Natural killer cell (primary cell): ENCODE measurements around the gene COX14. TPM values are rescaled to one million over a fixed set of nuclear protein-coding genes. Genes with fewer than 3 reads are reported as not detected.

Source experiments
- ATAC-seq, 3 donors: fragments of 150-1000 bp in 2 of 3; fragments of 200-7000 bp in 1 of 3; cut with Tn5 transposase; 1 replicate in 1 of 3; 2 replicates in 2 of 3; pipeline ENCODE4 v1.10.0; 2021; ENCODE audit warnings: mild to moderate bottlenecking in 2 of 3, moderate library complexity in 2 of 3
- DNase-seq, 2 donors: peaks; one replicate each; pipeline versions ENCODE4 v3.0.0 to v3.0.0-alpha.2; 2013 to 2021; ENCODE audit warnings: mixed read lengths in 1 of 2
- H3K27ac ChIP-seq: one replicate; pipeline ENCODE4 v1.5.1; 2013; ENCODE audit warnings: mild to moderate bottlenecking, low read length
- H3K27me3 ChIP-seq: one replicate; pipeline ENCODE4 v1.6.1; 2013; ENCODE audit warnings: low read length; ENCODE audit not compliant: control insufficient read depth, insufficient read depth
- H3K36me3 ChIP-seq: one replicate; pipeline ENCODE4 v1.6.1; 2013; ENCODE audit warnings: low read length; ENCODE audit not compliant: control insufficient read depth, insufficient read depth
- H3K4me1 ChIP-seq: one replicate; pipeline ENCODE4 v1.6.1; 2013; ENCODE audit warnings: low read length; ENCODE audit not compliant: control insufficient read depth, insufficient read depth
- H3K4me3 ChIP-seq: one replicate; pipeline ENCODE4 v1.5.1; 2013; ENCODE audit warnings: low read length
- H3K9me3 ChIP-seq: one replicate; pipeline ENCODE4 v1.6.1; 2013; ENCODE audit warnings: low read length; ENCODE audit not compliant: control insufficient read depth, insufficient read depth
- H3K27ac Mint-ChIP-seq, 2 donors: one replicate each; pipeline ENCODE4 v1.8.0; 2022; ENCODE audit warnings: mild to moderate bottlenecking in 2 of 2, mixed read lengths in 2 of 2, moderate library complexity in 1 of 2
- H3K27me3 Mint-ChIP-seq, 2 donors: one replicate each; pipeline ENCODE4 v1.8.0; 2022; ENCODE audit warnings: low read depth in 2 of 2, mixed read lengths in 2 of 2
- H3K36me3 Mint-ChIP-seq: one replicate; pipeline ENCODE4 v1.8.0; 2022; ENCODE audit warnings: mixed read lengths
- H3K4me1 Mint-ChIP-seq, 2 donors: one replicate each; pipeline ENCODE4 v1.8.0; 2022; ENCODE audit warnings: mixed read lengths in 2 of 2
- H3K4me3 Mint-ChIP-seq: one replicate; pipeline ENCODE4 v1.8.0; 2022; ENCODE audit warnings: mild to moderate bottlenecking, moderate library complexity, mixed read lengths
- H3K9me3 Mint-ChIP-seq, 2 donors: one replicate each; pipeline ENCODE4 v1.8.0; 2022; ENCODE audit warnings: mixed read lengths in 2 of 2
- CTCF ChIP-seq: fragments of 200-600 bp; IDR thresholded peaks from one replicate; pipeline ENCODE4 v1.8.0; 2022; ENCODE audit warnings: antibody characterized with exemption
- WGBS: methylation state at CpG from one replicate; pipeline ENCODE4 v1.1.7; 2013; ENCODE audit warnings: missing lambda C conversion rate; ENCODE audit not compliant: insufficient coverage; 5-methylcytosine and 5-hydroxymethylcytosine counted together
- intact Hi-C: fragments of 100-400 bp; cut with micrococcal nuclease; formaldehyde crosslinking; loops from one replicate; pipeline ENCODE4 v1.14.2; 2022
- total RNA-seq, 4 donors: library from RNA; stranded (reverse); fragments of 120-200 nt in 1 of 4; gene quantifications; one replicate each; pipeline versions ENCODE4 v1.2.3 to v1.2.4, GENCODE V29; 2013 to 2022

COX14 gene
- total RNA-seq, 3 donors from 2014 or later (not counting 1 experiment from before 2014, with no cell fraction given), result 32.8 to 42.6 (median 36.7) TPM

- DNase-seq, result no peak
- peak overlapping the region; percentile 26 for H3K4me3 ChIP-seq
- Mint-ChIP-seq H3K27ac (peak overlapping the region; percentile 89 to 96), H3K4me3 (peak overlapping the region; percentile 99), H3K4me1 (peaks cover 28 to 32% of the 10 kb centered on the region in 2 donors), H3K27me3 (no peaks in the 10 kb centered on the region), H3K9me3 (no peaks in the 10 kb centered on the region), H3K36me3 (no peaks in the 10 kb centered on the region)
- ATAC-seq, result no peak
- no peaks in the 10 kb centered on the region for H3K9me3 ChIP-seq
- H3K27ac ChIP-seq, result peak overlapping the region; percentile 93
- intact Hi-C loops, result loop anchor here (1.0 to 5.0 kb wide), 3 partner anchors 26 to 369 kb away; partner anchors contain the start of genes RACGAP1, SMARCD1 and TMBIM6
- 16% methylated on average over 19 of the region's 19 CpGs for WGBS
- H3K36me3 ChIP-seq, result peaks cover 5% of the 10 kb centered on the region
- H3K4me1 ChIP-seq, result peaks cover 33% of the 10 kb centered on the region
- no peaks in the 10 kb centered on the region for H3K27me3 ChIP-seq
- no peak for TF ChIP-seq CTCF
Observed at GRCh38 chr12:50111395-50111692, 692 bp upstream of the COX14 start.

GRCh38 chr12:50112456-50113218 is 601 bp downstream of the COX14 start:
- Mint-ChIP-seq H3K27ac (peak overlapping the region; percentile 89 to 96), H3K4me3 (peak overlapping the region; percentile 99), H3K36me3 (no peaks in the 10 kb centered on the region), H3K27me3 (no peaks in the 10 kb centered on the region), H3K9me3 (no peaks in the 10 kb centered on the region), H3K4me1 (peaks cover 28 to 44% of the 10 kb centered on the region in 2 donors)
- H3K27ac ChIP-seq, result peak overlapping the region; percentile 93
- H3K9me3 ChIP-seq, result no peaks in the 10 kb centered on the region
- peaks cover 12% of the 10 kb centered on the region for H3K36me3 ChIP-seq
- no peak for TF ChIP-seq CTCF
- WGBS, result 19% methylated on average over 26 of the region's 26 CpGs
- H3K27me3 ChIP-seq, result no peaks in the 10 kb centered on the region
- intact Hi-C loops, result loop anchor here (1.0 to 5.0 kb wide), 2 partner anchors 55 to 370 kb away; partner anchors contain the start of genes CERS5 and TMBIM6
- H3K4me3 ChIP-seq, result peak overlapping the region; percentile 97
- peaks cover 33% of the 10 kb centered on the region for H3K4me1 ChIP-seq
- ATAC-seq (no peak), DNase-seq (no peak)

GRCh38 chr12:50117057-50117622 is 5.1 kb downstream of the COX14 start:
- Mint-ChIP-seq H3K4me1 (peaks cover 37 to 47% of the 10 kb centered on the region in 2 donors), H3K27me3 (no peaks in the 10 kb centered on the region), H3K9me3 (no peaks in the 10 kb centered on the region), H3K27ac (peak overlapping the region in 1 of 2 donors; percentile 31), H3K4me3 (no peak overlapping the region), H3K36me3 (no peaks in the 10 kb centered on the region)
- H3K9me3 ChIP-seq, result no peaks in the 10 kb centered on the region
- no peaks in the 10 kb centered on the region for H3K27me3 ChIP-seq
- no peak overlapping the region for H3K27ac ChIP-seq
- DNase-seq, result no peak
- TF ChIP-seq CTCF, result no peak
- WGBS, result 94% methylated on average over 6 of the region's 6 CpGs
- peaks cover 19% of the 10 kb centered on the region for H3K4me1 ChIP-seq
- H3K4me3 ChIP-seq, result no peak overlapping the region
- ATAC-seq, result no peak
- intact Hi-C loops, result no loop called here
- peaks cover 36% of the 10 kb centered on the region for H3K36me3 ChIP-seq
